CD4-positive, alpha-beta T cell treated with Interleukin-10 for 1 hour (primary cell): ENCODE results near the gene COP1.
"Not testable (repeated sequence)": the region's sequence is repeated elsewhere in the genome, so short reads cannot be mapped to it uniquely, and the experiment has no call there.

ENCODE experiments used
- DNase-seq: peaks from one replicate; pipeline ENCODE4 v3.0.0-alpha.2; 2020

Gene COP1

GRCh38 chr1:176206961-176207902 lies at the start of gene COP1:
Gene COP1, minus strand, starts transcription at chr1:176207286. Its CDS starts 308 bp downstream, at chr1:176206978.
- DNase-seq: peak; percentile 98

GRCh38 chr1:176252191-176252590 lies 45.1 kb upstream of the COP1 start:
- no peak for DNase-seq

GRCh38 chr1:176244851-176245250 lies 37.8 kb upstream of the COP1 start:
- no peak for DNase-seq

GRCh38 chr1:176243746-176244145 lies 36.7 kb upstream of the COP1 start:
- DNase-seq: no peak

GRCh38 chr1:176241385-176242015 lies 34.4 kb upstream of the COP1 start:
- no peak for DNase-seq

GRCh38 chr1:176233657-176234056 lies 26.6 kb upstream of the COP1 start:
- not testable (repeated sequence) for DNase-seq

- no peak for DNase-seq
These were observed 20.5 kb upstream of the COP1 start for GRCh38 chr1:176227579-176227978.

- DNase-seq: no peak
These were observed 18.8 kb upstream of the COP1 start for GRCh38 chr1:176225911-176226310.

- no peak for DNase-seq
These were observed 18.4 kb upstream of the COP1 start for GRCh38 chr1:176225479-176225875.

- no peak for DNase-seq
These were observed 15.1 kb upstream of the COP1 start for GRCh38 chr1:176222196-176222595.

- no peak for DNase-seq
These were observed 13.1 kb upstream of the COP1 start for GRCh38 chr1:176220100-176220689.

GRCh38 chr1:176217461-176218099 lies 10.5 kb upstream of the COP1 start:
- DNase-seq: no peak

- DNase-seq: no peak
These were observed 8.9 kb upstream of the COP1 start for GRCh38 chr1:176216031-176216430.

GRCh38 chr1:176211396-176212165 lies 4.5 kb upstream of the COP1 start:
- no peak for DNase-seq

- no peak for DNase-seq
These were observed 948 bp upstream of the COP1 start for GRCh38 chr1:176208034-176208433.

- peak; percentile 42 for DNase-seq
These were observed 803 bp downstream of the COP1 start for GRCh38 chr1:176206006-176206960.

GRCh38 chr1:176205332-176205914 lies 1.7 kb downstream of the COP1 start:
- peak; percentile 5 for DNase-seq

- DNase-seq: not testable (repeated sequence)
These were observed 2.4 kb downstream of the COP1 start for GRCh38 chr1:176204655-176205054.

GRCh38 chr1:176203735-176204134 lies 3.4 kb downstream of the COP1 start:
- no peak for DNase-seq

- no peak for DNase-seq
These were observed 5.5 kb downstream of the COP1 start for GRCh38 chr1:176201568-176201967.

- DNase-seq: no peak
These were observed 7.4 kb downstream of the COP1 start for GRCh38 chr1:176199707-176200106.
